ENCODE data around the gene RAB3C.

GRCh38 chr5:58836351-58836750 lies 253.5 kb downstream of the RAB3C start:
- TF ChIP-seq EZH2 (IDR thresholded peaks at IDR 0.05; ENCODE audit: insufficient read depth, low read length) = no peak
- TF ChIP-seq CTCF (IDR thresholded peaks at IDR 0.05; ENCODE audit: insufficient read depth, low read depth, low read length) = no peak
